Sigmoid colon (tissue), 4 donors: ENCODE results near the gene INSRR.

Source experiments
- CTCF ChIP-seq, 4 experiments: fragments of 450-650 bp in 3 of 4; fragments of 200-600 bp in 1 of 4; IDR thresholded peaks; one replicate each; pipeline ENCODE4 v1.5.1; 2016 to 2019; ENCODE audit warnings: antibody characterized with exemption in 4 of 4, mild to moderate bottlenecking in 3 of 4, moderate library complexity in 2 of 4
- POLR2A ChIP-seq, 2 donors: fragments of 450-650 bp; IDR thresholded peaks; one replicate each; pipeline ENCODE4 v1.6.1; 2016; ENCODE audit warnings: antibody characterized with exemption in 2 of 2, mild to moderate bottlenecking in 2 of 2, moderate library complexity in 2 of 2
- POLR2AphosphoS5 ChIP-seq, 4 donors: sonication (generic); formaldehyde crosslinking; IDR thresholded peaks; one replicate each; pipeline ENCODE4 v1.6.1; 2017; ENCODE audit warnings: antibody characterized with exemption in 4 of 4

- no peak for TF ChIP-seq CTCF (IDR thresholded peaks at IDR 0.05)
- no peak for TF ChIP-seq POLR2A (IDR thresholded peaks at IDR 0.05)
- TF ChIP-seq POLR2AphosphoS5 (IDR thresholded peaks at IDR 0.05) = no peak
Observed at GRCh38 chr1:156804572-156805243, 54.2 kb downstream of the INSRR start.
